HG03135 (cell line): ENCODE results near the gene HMCN2.
"Not testable (repeated sequence)": the region's sequence is repeated elsewhere in the genome, so short reads cannot be mapped to it uniquely, and the experiment has no call there.

Experiments used
- ATAC-seq: cut with Tn5 transposase; IDR thresholded peaks from one replicate; pipeline ENCODE4 v1.9.1; 2021; ENCODE audit warnings: mild to moderate bottlenecking, moderate library complexity; ENCODE audit not compliant: unreplicated experiment

The HMCN2 gene

GRCh38 chr9:130426883-130427282, 161.3 kb downstream of the HMCN2 start:
- ATAC-seq, result no peak

GRCh38 chr9:130427326-130427725, 161.8 kb downstream of the HMCN2 start:
- no peak for ATAC-seq

GRCh38 chr9:130428086-130428665, 162.6 kb downstream of the HMCN2 start:
- no peak for ATAC-seq

GRCh38 chr9:130429381-130429780, 163.8 kb downstream of the HMCN2 start:
- no peak for ATAC-seq

GRCh38 chr9:130429831-130430230, 164.3 kb downstream of the HMCN2 start:
- ATAC-seq, result no peak

- no peak for ATAC-seq
Observed at GRCh38 chr9:130430232-130430631, 164.7 kb downstream of the HMCN2 start.

GRCh38 chr9:130430734-130431535, 165.4 kb downstream of the HMCN2 start:
- ATAC-seq, result no peak

- no peak for ATAC-seq
Observed at GRCh38 chr9:130431536-130432303, 166.2 kb downstream of the HMCN2 start.

GRCh38 chr9:130432362-130432761, 166.8 kb downstream of the HMCN2 start:
- ATAC-seq, result no peak

- ATAC-seq, result no peak
Observed at GRCh38 chr9:130432796-130433167, 167.2 kb downstream of the HMCN2 start.

- ATAC-seq, result no peak
Observed at GRCh38 chr9:130433168-130433946, 167.8 kb downstream of the HMCN2 start.

- no peak for ATAC-seq
Observed at GRCh38 chr9:130433947-130434262, 168.3 kb downstream of the HMCN2 start.

- not testable (repeated sequence) for ATAC-seq
Observed at GRCh38 chr9:130434656-130435055, 169.1 kb downstream of the HMCN2 start.

- no peak for ATAC-seq
Observed at GRCh38 chr9:130437011-130437789, 171.6 kb downstream of the HMCN2 start.

- no peak for ATAC-seq
Observed at GRCh38 chr9:130438382-130438981, 172.9 kb downstream of the HMCN2 start.

GRCh38 chr9:130441031-130441430, 175.5 kb downstream of the HMCN2 start:
- no peak for ATAC-seq

- ATAC-seq, result no peak
Observed at GRCh38 chr9:130442746-130443455, 177.3 kb downstream of the HMCN2 start.

- no peak for ATAC-seq
Observed at GRCh38 chr9:130443456-130443801, 177.9 kb downstream of the HMCN2 start.

- no peak for ATAC-seq
Observed at GRCh38 chr9:130443840-130444492, 178.4 kb downstream of the HMCN2 start.
